ENCODE measurements around the gene MORN4. TPM values are rescaled to one million over a fixed set of nuclear protein-coding genes. Genes with fewer than 3 reads are reported as not detected.
A peak's percentile ranks its signal among the peaks of the same experiment; 100 is the strongest.

MORN4 gene
- total RNA-seq, 1 donor, result 5.6 TPM

- DNase-seq (ENCODE audit: low read depth), result no peak
- no peak overlapping the region for H3K4me3 ChIP-seq (ENCODE audit: low read depth, low read length)
- TF ChIP-seq CTCF (IDR thresholded peaks at IDR 0.05; ENCODE audit: insufficient read depth, low read depth, low read length), result no peak
Measured at GRCh38 chr10:97597778-97598177, 35.5 kb downstream of the MORN4 start.

GRCh38 chr10:97596101-97597082 is 36.9 kb downstream of the MORN4 start:
- DNase-seq (ENCODE audit: low read depth), result peak; percentile 54
- H3K4me3 ChIP-seq (ENCODE audit: low read depth, low read length), result no peak overlapping the region
- no peak for TF ChIP-seq CTCF (IDR thresholded peaks at IDR 0.05; ENCODE audit: insufficient read depth, low read depth, low read length)

- no peak overlapping the region for H3K4me3 ChIP-seq (ENCODE audit: low read depth, low read length)
- TF ChIP-seq CTCF (IDR thresholded peaks at IDR 0.05; ENCODE audit: insufficient read depth, low read depth, low read length), result no peak
- DNase-seq (ENCODE audit: low read depth), result no peak
Measured at GRCh38 chr10:97593421-97593820, 39.9 kb downstream of the MORN4 start.

- H3K4me3 ChIP-seq (ENCODE audit: low read depth, low read length), result no peak overlapping the region
- no peak for TF ChIP-seq CTCF (IDR thresholded peaks at IDR 0.05; ENCODE audit: insufficient read depth, low read depth, low read length)
- no peak for DNase-seq (ENCODE audit: low read depth)
Measured at GRCh38 chr10:97590748-97591495, 42.4 kb downstream of the MORN4 start.

GRCh38 chr10:97590082-97590747 is 43.1 kb downstream of the MORN4 start:
- no peak overlapping the region for H3K4me3 ChIP-seq (ENCODE audit: low read depth, low read length)
- no peak for DNase-seq (ENCODE audit: low read depth)
- TF ChIP-seq CTCF (IDR thresholded peaks at IDR 0.05; ENCODE audit: insufficient read depth, low read depth, low read length), result no peak

- H3K4me3 ChIP-seq (ENCODE audit: low read depth, low read length), result no peak within 1 kb of the TSS
- no peak for TF ChIP-seq CTCF (IDR thresholded peaks at IDR 0.05; ENCODE audit: insufficient read depth, low read depth, low read length)
- DNase-seq (ENCODE audit: low read depth), result no peak
Measured at GRCh38 chr10:97589479-97589878, 43.8 kb downstream of the MORN4 start, which contains the start of gene C10orf62. Gene C10orf62 (plus strand): TSS chr10:97589721. CDS start chr10:97589898, 177 bp downstream.
